ENCODE measurements around the gene RASSF4.

Gene RASSF4

DNA sequence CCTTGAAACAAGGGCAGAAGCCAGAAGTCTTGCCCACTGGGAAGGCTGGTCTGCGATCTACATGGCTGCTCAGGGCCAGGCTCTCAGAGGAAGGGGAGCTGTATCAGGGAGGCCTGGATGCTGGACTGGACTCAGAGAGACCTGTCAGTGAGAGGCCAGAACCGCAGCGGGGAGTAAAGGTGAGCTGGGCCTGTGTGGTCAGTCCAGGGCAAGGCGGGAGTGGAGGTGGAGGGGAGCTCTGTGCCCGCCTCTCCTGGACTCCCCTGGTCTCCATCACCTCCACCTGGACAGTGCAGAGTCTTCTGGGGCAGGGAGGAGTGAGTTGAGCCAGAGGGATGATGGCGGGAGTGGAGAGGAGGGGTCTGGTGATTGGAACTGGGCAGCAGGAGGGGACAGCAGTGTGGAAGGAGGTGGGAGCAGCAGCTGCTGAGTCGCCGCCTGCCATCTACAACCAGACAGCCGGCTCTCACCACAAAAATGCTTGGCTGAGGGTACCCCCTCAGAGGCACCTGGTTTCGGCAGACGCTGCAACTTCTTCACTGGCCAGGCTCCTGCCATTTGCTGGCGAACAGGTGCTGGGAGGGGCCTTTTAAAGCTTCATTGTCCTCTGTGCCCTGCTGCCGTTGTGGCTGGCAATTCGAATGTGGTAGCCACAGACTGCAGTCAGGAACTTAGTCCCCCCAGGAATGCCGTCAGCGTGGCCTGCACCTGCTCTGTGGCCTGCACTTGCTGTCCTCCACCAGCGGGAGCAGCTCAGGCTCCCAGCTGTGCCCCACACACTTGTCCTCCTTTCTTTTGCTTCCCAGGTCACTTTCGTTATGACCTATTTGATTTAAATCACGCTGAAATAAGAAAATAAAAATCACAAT is 3.5 kb downstream of the RASSF4 start:
- Histone ChIP-seq H4K20me1 (ENCODE audit: insufficient read depth, low read length) (no peaks in the 10 kb centered on the region), H3K4me2 (ENCODE audit: low read length) (peak overlapping the region; percentile 80), H3K36me3 (replicated peaks; ENCODE audit: low read depth, low read length) (no peaks in the 10 kb centered on the region), H3K27ac (ENCODE audit: low read length) (peak overlapping the region; percentile 54), H3K9ac (ENCODE audit: low read length) (peak overlapping the region; percentile 51), H2AFZ (ENCODE audit: low read depth, low read length) (peak overlapping the region; percentile 62), H3K4me1 (ENCODE audit: low read length) (peaks cover 78% of the 10 kb centered on the region), H3K4me3 (ENCODE audit: low read length) (peak overlapping the region; percentile 53), H3K27me3 (ENCODE audit: low read depth, low read length) (no peaks in the 10 kb centered on the region), H3K9me3 (ENCODE audit: insufficient read depth, low read length) (no peaks in the 10 kb centered on the region), H3K79me2 (ENCODE audit: low read length) (peaks cover 8% of the 10 kb centered on the region)
- TF ChIP-seq, protein P1, sequence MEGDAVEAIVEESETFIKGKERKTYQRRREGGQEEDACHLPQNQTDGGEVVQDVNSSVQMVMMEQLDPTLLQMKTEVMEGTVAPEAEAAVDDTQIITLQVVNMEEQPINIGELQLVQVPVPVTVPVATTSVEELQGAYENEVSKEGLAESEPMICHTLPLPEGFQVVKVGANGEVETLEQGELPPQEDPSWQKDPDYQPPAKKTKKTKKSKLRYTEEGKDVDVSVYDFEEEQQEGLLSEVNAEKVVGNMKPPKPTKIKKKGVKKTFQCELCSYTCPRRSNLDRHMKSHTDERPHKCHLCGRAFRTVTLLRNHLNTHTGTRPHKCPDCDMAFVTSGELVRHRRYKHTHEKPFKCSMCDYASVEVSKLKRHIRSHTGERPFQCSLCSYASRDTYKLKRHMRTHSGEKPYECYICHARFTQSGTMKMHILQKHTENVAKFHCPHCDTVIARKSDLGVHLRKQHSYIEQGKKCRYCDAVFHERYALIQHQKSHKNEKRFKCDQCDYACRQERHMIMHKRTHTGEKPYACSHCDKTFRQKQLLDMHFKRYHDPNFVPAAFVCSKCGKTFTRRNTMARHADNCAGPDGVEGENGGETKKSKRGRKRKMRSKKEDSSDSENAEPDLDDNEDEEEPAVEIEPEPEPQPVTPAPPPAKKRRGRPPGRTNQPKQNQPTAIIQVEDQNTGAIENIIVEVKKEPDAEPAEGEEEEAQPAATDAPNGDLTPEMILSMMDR (IDR thresholded peaks at IDR 0.05; ENCODE audit: low read depth, low read length) = no peak
- no peak for TF ChIP-seq EZH2phosphoT487 (IDR thresholded peaks at IDR 0.05; ENCODE audit: low read depth)

DNA sequence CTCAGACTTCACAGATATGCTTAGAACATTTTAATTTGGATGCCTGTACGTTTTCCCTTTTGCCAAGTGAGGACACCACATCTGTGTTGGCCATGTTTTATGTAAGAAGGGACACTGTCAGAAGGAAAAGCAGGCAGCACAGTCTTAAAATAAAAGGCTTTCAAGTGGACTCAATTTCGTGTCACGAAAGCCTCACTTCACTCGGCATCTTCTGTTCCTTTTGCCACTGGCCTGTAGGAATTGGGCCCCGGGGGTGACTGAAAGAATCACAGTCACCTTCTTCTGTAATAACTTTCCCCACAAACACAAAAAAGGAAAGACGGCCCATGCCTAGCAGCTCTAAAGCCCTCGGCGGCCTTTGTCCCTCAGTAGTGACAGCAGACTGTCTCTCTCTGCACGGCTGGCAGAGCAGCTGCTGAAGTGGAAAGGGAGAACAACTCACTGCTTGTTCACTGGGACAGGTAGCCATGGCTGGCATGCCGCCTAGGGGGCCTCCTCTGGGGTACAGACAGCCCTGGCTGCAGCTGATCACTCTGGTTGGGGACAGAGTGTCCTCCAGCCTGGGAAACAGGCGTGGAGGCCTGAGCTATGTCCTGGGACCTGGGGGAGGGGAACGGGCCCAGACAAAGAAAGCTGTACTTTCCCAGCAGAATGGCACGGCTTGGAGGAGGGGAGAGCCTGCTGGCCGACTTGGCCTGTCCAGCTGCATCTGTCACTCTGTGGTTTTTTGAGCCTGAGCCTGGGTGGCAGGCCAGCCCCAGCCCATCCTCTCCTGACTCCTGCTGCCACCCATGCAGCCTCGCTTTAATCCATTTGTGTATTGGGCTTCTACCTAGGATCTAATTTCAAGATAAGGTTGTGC is 4.4 kb downstream of the RASSF4 start:
- Histone ChIP-seq H3K79me2 (ENCODE audit: low read length) (peaks cover 1% of the 10 kb centered on the region; the same call in 1 of the 2 replicates), H4K20me1 (ENCODE audit: insufficient read depth, low read length) (no peaks in the 10 kb centered on the region), H3K4me2 (ENCODE audit: low read length) (peak overlapping the region; percentile 80), H3K27me3 (ENCODE audit: low read depth, low read length) (no peaks in the 10 kb centered on the region), H2AFZ (ENCODE audit: low read depth, low read length) (peak overlapping the region; percentile 62), H3K4me1 (ENCODE audit: low read length) (peaks cover 80% of the 10 kb centered on the region), H3K4me3 (ENCODE audit: low read length) (peak overlapping the region; percentile 53), H3K36me3 (replicated peaks; ENCODE audit: low read depth, low read length) (no peaks in the 10 kb centered on the region), H3K9ac (ENCODE audit: low read length) (peak overlapping the region; percentile 51), H3K9me3 (ENCODE audit: insufficient read depth, low read length) (no peaks in the 10 kb centered on the region), H3K27ac (ENCODE audit: low read length) (peak overlapping the region; percentile 54)
- no peak for TF ChIP-seq EZH2phosphoT487 (IDR thresholded peaks at IDR 0.05; ENCODE audit: low read depth)
- TF ChIP-seq, protein P1 (IDR thresholded peaks at IDR 0.05; ENCODE audit: low read depth, low read length) = no peak

DNA sequence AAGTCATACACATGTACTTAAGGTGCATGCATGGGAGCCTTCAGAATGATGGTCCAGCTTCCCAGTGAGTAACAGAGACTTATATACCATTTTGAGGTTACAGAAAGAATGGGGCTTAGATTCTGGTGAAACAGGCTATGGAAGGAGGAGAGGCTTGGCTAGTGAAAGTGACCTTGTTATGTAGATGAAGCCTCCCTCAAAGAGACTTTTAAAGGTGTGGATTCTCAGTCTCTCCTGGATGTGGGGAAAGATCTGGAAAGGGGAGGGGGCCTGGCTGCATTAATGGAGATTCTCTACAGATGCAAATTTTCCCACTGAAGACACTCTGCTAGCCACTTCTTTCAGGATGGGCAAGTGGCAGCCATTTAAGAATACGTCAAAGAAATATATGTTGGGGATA is 5.5 kb downstream of the RASSF4 start:
- peak overlapping the region; percentile 80 for H3K4me2 ChIP-seq (ENCODE audit: low read length)
- TF ChIP-seq, protein P1 (IDR thresholded peaks at IDR 0.05; ENCODE audit: low read depth, low read length) = no peak
- no peak for TF ChIP-seq EZH2phosphoT487 (IDR thresholded peaks at IDR 0.05; ENCODE audit: low read depth)
- H3K36me3 ChIP-seq (replicated peaks; ENCODE audit: low read depth, low read length) = no peaks in the 10 kb centered on the region
- H3K9ac ChIP-seq (ENCODE audit: low read length) = no peak overlapping the region
- no peaks in the 10 kb centered on the region for H4K20me1 ChIP-seq (ENCODE audit: insufficient read depth, low read length)
- peaks cover 78% of the 10 kb centered on the region for H3K4me1 ChIP-seq (ENCODE audit: low read length)
- peak overlapping the region; percentile 51; the same call in 1 of the 2 replicates for H3K27ac ChIP-seq (ENCODE audit: low read length)
- no peaks in the 10 kb centered on the region for H3K9me3 ChIP-seq (ENCODE audit: insufficient read depth, low read length)
- no peak overlapping the region for H2AFZ ChIP-seq (ENCODE audit: low read depth, low read length)
- no peak overlapping the region for H3K4me3 ChIP-seq (ENCODE audit: low read length)
- no peaks in the 10 kb centered on the region for H3K79me2 ChIP-seq (ENCODE audit: low read length)
- no peaks in the 10 kb centered on the region for H3K27me3 ChIP-seq (ENCODE audit: low read depth, low read length)

DNA sequence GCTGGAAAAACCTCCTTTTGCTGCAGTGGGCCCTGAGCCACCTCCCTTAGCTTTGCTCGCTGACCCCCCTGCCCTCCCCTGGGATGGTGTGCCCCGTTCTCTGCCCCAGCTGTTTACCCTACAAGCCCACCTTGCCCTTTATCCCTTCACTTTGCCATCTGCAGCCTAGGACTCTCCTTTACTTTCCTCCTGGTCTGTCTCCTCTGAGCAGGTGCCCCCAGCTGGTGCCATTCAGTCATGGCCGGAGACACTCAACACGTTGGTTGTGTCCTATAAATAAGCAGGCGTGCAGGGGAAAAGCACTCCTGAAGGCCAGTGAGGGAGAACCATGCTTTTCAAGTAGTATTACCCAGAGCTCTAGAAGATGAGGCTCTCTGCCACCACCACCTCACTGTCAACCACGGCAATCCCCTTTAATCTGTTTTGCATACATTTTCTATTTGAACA is 6.1 kb downstream of the RASSF4 start:
- no peaks in the 10 kb centered on the region for H3K27me3 ChIP-seq (ENCODE audit: low read depth, low read length)
- H3K36me3 ChIP-seq (replicated peaks; ENCODE audit: low read depth, low read length) = no peaks in the 10 kb centered on the region
- H3K4me1 ChIP-seq (ENCODE audit: low read length) = peaks cover 75% of the 10 kb centered on the region
- H2AFZ ChIP-seq (ENCODE audit: low read depth, low read length) = peak overlapping the region; percentile 9; the same call in 1 of the 2 replicates
- H3K27ac ChIP-seq (ENCODE audit: low read length) = peak overlapping the region; percentile 51
- no peaks in the 10 kb centered on the region for H3K79me2 ChIP-seq (ENCODE audit: low read length)
- peak overlapping the region; percentile 36 for H3K4me2 ChIP-seq (ENCODE audit: low read length)
- no peaks in the 10 kb centered on the region for H4K20me1 ChIP-seq (ENCODE audit: insufficient read depth, low read length)
- H3K9me3 ChIP-seq (ENCODE audit: insufficient read depth, low read length) = no peaks in the 10 kb centered on the region
- H3K9ac ChIP-seq (ENCODE audit: low read length) = peak overlapping the region; percentile 7; the same call in 1 of the 2 replicates
- no peak overlapping the region for H3K4me3 ChIP-seq (ENCODE audit: low read length)
- no peak for TF ChIP-seq EZH2phosphoT487 (IDR thresholded peaks at IDR 0.05; ENCODE audit: low read depth)
- TF ChIP-seq, protein P1 (IDR thresholded peaks at IDR 0.05; ENCODE audit: low read depth, low read length) = no peak

Data from OCI-LY3 (cell line).